HepG2 (cell line): ENCODE results near the gene LDLRAD4.

Source experiments
- BRCA1 ChIP-seq: sonication (generic); formaldehyde crosslinking; IDR thresholded peaks from 2 replicates; pipeline ENCODE4 v1.4.0; 2020; ENCODE audit warnings: missing genetic modification reagents
- CCDC6 ChIP-seq: sonication (generic); formaldehyde crosslinking; IDR thresholded peaks from 2 replicates; pipeline ENCODE4 v1.8.1; 2022; ENCODE audit warnings: mild to moderate bottlenecking, missing genetic modification reagents, moderate library complexity
- EEA1 ChIP-seq: sonication (generic); formaldehyde crosslinking; IDR thresholded peaks from 2 replicates; pipeline ENCODE4 v1.5.1; 2020; ENCODE audit warnings: mild to moderate bottlenecking, missing genetic modification reagents, borderline replicate concordance
- SETDB1 ChIP-seq: sonication (generic); formaldehyde crosslinking; IDR thresholded peaks from 2 replicates; pipeline ENCODE4 v1.5.1; 2020; ENCODE audit warnings: missing genetic modification reagents, mild to moderate bottlenecking, borderline replicate concordance
- YY1 ChIP-seq: IDR thresholded peaks from 2 replicates; pipeline ENCODE4 v1.6.1; 2011; ENCODE audit warnings: low read length, low read depth, moderate library complexity, mild to moderate bottlenecking; ENCODE audit not compliant: insufficient read depth, insufficient replicate concordance
- ZBTB1 ChIP-seq: sonication (generic); formaldehyde crosslinking; IDR thresholded peaks from 2 replicates; pipeline ENCODE4 v1.4.0; 2020; ENCODE audit warnings: missing genetic modification reagents, borderline replicate concordance
- ZNF382 ChIP-seq: sonication (generic); formaldehyde crosslinking; IDR thresholded peaks from 2 replicates; pipeline ENCODE4 v1.5.0; 2020; ENCODE audit warnings: missing genetic modification reagents, mild to moderate bottlenecking, borderline replicate concordance
- ZNF564 ChIP-seq: sonication (generic); formaldehyde crosslinking; IDR thresholded peaks from 2 replicates; pipeline ENCODE4 v1.8.1; 2023; ENCODE audit warnings: mild to moderate bottlenecking, missing genetic modification reagents
- ZNF605 ChIP-seq: sonication (generic); formaldehyde crosslinking; IDR thresholded peaks from 2 replicates; pipeline ENCODE4 v1.8.0; 2022; ENCODE audit warnings: mild to moderate bottlenecking, missing genetic modification reagents
- ZNF891 ChIP-seq: sonication (generic); formaldehyde crosslinking; IDR thresholded peaks from 2 replicates; pipeline ENCODE4 v1.5.0; 2020; ENCODE audit warnings: mild to moderate bottlenecking, missing genetic modification reagents
- TF ChIP-seq, protein P1 (sequence below): sonication (generic); formaldehyde crosslinking; IDR thresholded peaks from 2 replicates; pipeline ENCODE4 v1.8.0; 2022; ENCODE audit warnings: low read depth, missing genetic modification reagents
- TF ChIP-seq, protein P2 (sequence below): sonication (generic); formaldehyde crosslinking; IDR thresholded peaks from 2 replicates; pipeline ENCODE4 v1.5.0; 2020; ENCODE audit warnings: mild to moderate bottlenecking, missing genetic modification reagents, moderate library complexity
- TF ChIP-seq, protein P3 (sequence below): sonication (generic); formaldehyde crosslinking; IDR thresholded peaks from 2 replicates; pipeline ENCODE4 v1.8.0; 2022; ENCODE audit warnings: missing genetic modification reagents, mild to moderate bottlenecking, moderate library complexity, borderline replicate concordance

DNA sequence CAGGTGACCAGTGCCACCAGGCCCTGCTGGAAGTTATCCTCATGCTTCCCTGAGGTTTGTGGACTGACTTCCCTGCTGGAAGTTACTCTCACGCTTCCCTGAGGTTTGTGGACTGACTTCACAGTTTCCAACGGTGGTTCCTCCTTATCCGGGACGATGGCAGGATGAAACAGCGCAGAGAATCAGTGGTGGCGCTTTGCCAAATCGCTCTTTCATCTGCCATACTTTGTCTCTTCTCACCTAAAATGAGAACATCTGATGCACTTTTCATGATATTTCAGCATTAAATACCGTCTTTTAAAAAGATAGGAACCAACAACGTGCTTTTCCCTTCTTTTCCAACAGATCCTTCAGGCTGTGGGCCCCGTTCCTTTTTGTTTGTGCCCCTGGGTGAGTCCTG is 183.3 kb downstream of the LDLRAD4 start:
- TF ChIP-seq, protein P1, sequence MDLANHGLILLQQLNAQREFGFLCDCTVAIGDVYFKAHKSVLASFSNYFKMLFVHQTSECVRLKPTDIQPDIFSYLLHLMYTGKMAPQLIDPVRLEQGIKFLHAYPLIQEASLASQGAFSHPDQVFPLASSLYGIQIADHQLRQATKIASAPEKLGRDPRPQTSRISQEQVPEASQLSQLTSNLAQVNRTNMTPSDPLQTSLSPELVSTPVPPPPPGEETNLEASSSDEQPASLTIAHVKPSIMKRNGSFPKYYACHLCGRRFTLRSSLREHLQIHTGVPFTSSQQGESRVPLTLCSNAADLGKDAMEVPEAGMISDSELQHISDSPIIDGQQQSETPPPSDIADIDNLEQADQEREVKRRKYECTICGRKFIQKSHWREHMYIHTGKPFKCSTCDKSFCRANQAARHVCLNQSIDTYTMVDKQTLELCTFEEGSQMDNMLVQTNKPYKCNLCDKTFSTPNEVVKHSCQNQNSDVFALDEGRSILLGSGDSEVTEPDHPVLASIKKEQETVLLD = no peak
- TF ChIP-seq, protein P2, sequence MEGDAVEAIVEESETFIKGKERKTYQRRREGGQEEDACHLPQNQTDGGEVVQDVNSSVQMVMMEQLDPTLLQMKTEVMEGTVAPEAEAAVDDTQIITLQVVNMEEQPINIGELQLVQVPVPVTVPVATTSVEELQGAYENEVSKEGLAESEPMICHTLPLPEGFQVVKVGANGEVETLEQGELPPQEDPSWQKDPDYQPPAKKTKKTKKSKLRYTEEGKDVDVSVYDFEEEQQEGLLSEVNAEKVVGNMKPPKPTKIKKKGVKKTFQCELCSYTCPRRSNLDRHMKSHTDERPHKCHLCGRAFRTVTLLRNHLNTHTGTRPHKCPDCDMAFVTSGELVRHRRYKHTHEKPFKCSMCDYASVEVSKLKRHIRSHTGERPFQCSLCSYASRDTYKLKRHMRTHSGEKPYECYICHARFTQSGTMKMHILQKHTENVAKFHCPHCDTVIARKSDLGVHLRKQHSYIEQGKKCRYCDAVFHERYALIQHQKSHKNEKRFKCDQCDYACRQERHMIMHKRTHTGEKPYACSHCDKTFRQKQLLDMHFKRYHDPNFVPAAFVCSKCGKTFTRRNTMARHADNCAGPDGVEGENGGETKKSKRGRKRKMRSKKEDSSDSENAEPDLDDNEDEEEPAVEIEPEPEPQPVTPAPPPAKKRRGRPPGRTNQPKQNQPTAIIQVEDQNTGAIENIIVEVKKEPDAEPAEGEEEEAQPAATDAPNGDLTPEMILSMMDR (CRISPR knock-in tag) = no peak
- TF ChIP-seq YY1 (no peak), ZNF382 (no peak), ZNF891 (CRISPR knock-in tag) (no peak), EEA1 (CRISPR knock-in tag) (no peak), SETDB1 (CRISPR knock-in tag) (no peak), ZNF605 (CRISPR knock-in tag) (no peak), ZNF564 (CRISPR knock-in tag) (no peak), CCDC6 (CRISPR knock-in tag) (no peak), BRCA1 (CRISPR knock-in tag) (no peak), ZBTB1 (no peak)
- TF ChIP-seq, protein P3, sequence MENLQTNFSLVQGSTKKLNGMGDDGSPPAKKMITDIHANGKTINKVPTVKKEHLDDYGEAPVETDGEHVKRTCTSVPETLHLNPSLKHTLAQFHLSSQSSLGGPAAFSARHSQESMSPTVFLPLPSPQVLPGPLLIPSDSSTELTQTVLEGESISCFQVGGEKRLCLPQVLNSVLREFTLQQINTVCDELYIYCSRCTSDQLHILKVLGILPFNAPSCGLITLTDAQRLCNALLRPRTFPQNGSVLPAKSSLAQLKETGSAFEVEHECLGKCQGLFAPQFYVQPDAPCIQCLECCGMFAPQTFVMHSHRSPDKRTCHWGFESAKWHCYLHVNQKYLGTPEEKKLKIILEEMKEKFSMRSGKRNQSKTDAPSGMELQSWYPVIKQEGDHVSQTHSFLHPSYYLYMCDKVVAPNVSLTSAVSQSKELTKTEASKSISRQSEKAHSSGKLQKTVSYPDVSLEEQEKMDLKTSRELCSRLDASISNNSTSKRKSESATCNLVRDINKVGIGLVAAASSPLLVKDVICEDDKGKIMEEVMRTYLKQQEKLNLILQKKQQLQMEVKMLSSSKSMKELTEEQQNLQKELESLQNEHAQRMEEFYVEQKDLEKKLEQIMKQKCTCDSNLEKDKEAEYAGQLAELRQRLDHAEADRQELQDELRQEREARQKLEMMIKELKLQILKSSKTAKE = no peak
